Left cardiac atrium (tissue), 4 donors: ENCODE measurements around the gene ELOF1. TPM values are rescaled to one million over a fixed set of nuclear protein-coding genes. Genes with fewer than 3 reads are reported as not detected.
"Not testable (repeated sequence)": the region's sequence is repeated elsewhere in the genome, so short reads cannot be mapped to it uniquely, and the experiment has no call there.

ENCODE experiments used
- ATAC-seq, 2 donors: fragments of 200-7000 bp; cut with Tn5 transposase; one replicate each; pipeline ENCODE4 v1.9.1; 2020; ENCODE audit warnings: mild to moderate bottlenecking in 2 of 2, moderate library complexity in 2 of 2
- DNase-seq: peaks from one replicate; pipeline ENCODE4 v3.0.0-alpha.2; 2020
- intact Hi-C, 2 donors: fragments of 100-400 bp; cut with DNase I; formaldehyde crosslinking; loops; one replicate each; pipeline versions ENCODE4 v1.14.1 to v1.15.1; 2022 to 2023
- long read RNA-seq: library from polyadenylated mRNA; unstranded; transcript quantifications from one replicate; pipeline ENCODE4 v2.0.0, GENCODE V29; 2021
- total RNA-seq, 2 donors: library from RNA; stranded (reverse); fragmentation: NEBNext Ultra II Directional; extraction: Animal tissue kit (Norgen Biotek cat#: 25700); gene quantifications; one replicate each; pipeline ENCODE4 v1.2.1, GENCODE V29; 2021
- donor health status: DM: no; HTN: yes; CAD: no.
- donor health status: DM: no; HTN: yes; CAD: no; lungs with severe emphysema.
- donor health status: DM: yes; HTN: yes; CAD: no.
- donor health status: Dilated cardiomyopathy.

Gene ELOF1
- 10 to 100 TPM; 36.8 to 37.2 TPM for total RNA-seq
- long read RNA-seq, partial matches to known transcripts, result 1 of 6 reads
- long read RNA-seq, other reads (novel, unspliced or antisense), result 1 of 6 reads

GRCh38 chr19:11558881-11559828 is at the start of gene ELOF1:
Gene ELOF1 (minus strand): TSS chr19:11559230. CDS start chr19:11554347, 4,883 bp downstream.
- ATAC-seq, result peak; percentile 99
- intact Hi-C loops, result no loop called here
- DNase-seq, result peak; percentile 98

GRCh38 chr19:11606484-11606883 is 47.5 kb upstream of the ELOF1 start:
- intact Hi-C loops, result no loop called here
- ATAC-seq (no peak), DNase-seq (no peak)

GRCh38 chr19:11599704-11600103 is 40.7 kb upstream of the ELOF1 start:
- intact Hi-C loops, ATAC-seq, DNase-seq: not testable (repeated sequence)

- DNase-seq (no peak), ATAC-seq (no peak)
- intact Hi-C loops, result no loop called here
Observed at GRCh38 chr19:11598746-11599145, 39.7 kb upstream of the ELOF1 start.

- intact Hi-C loops, result no loop called here
- no peak for ATAC-seq
- DNase-seq, result no peak
Observed at GRCh38 chr19:11598103-11598483, 39.1 kb upstream of the ELOF1 start.

GRCh38 chr19:11597202-11598102 is 38.4 kb upstream of the ELOF1 start, which contains the start of gene ZNF627:
Gene ZNF627 (plus strand): TSS chr19:11597483. CDS start chr19:11597628, 145 bp downstream.
- ATAC-seq (peak; percentile 100), DNase-seq (peak; percentile 100)
- intact Hi-C loops, result no loop called here

- DNase-seq (no peak), ATAC-seq (no peak)
- intact Hi-C loops, result no loop called here
Observed at GRCh38 chr19:11596156-11596555, 37.1 kb upstream of the ELOF1 start.

GRCh38 chr19:11594084-11594483 is 35.1 kb upstream of the ELOF1 start:
- DNase-seq (no peak), ATAC-seq (no peak)
- intact Hi-C loops, result no loop called here

GRCh38 chr19:11587975-11588631 is 29.1 kb upstream of the ELOF1 start:
- intact Hi-C loops, result loop anchor here in 1 of 2 donors (1.0 kb wide), 1 partner anchor 92 kb away; no protein-coding TSS in a partner anchor
- DNase-seq, result no peak
- ATAC-seq, result peak; percentile 9 to 23

GRCh38 chr19:11587302-11587974 is 28.4 kb upstream of the ELOF1 start:
- peak; percentile 88 to 89 for ATAC-seq
- peak; percentile 79 for DNase-seq
- intact Hi-C loops, result loop anchor here in 1 of 2 donors (1.0 kb wide), 1 partner anchor 91 kb away; no protein-coding TSS in a partner anchor

GRCh38 chr19:11586331-11586730 is 27.3 kb upstream of the ELOF1 start:
- ATAC-seq (no peak), DNase-seq (no peak)
- intact Hi-C loops, result no loop called here

- ATAC-seq (no peak), DNase-seq (no peak)
- intact Hi-C loops, result no loop called here
Observed at GRCh38 chr19:11581740-11582139, 22.7 kb upstream of the ELOF1 start.

GRCh38 chr19:11580116-11580515 is 21.1 kb upstream of the ELOF1 start:
- no peak for ATAC-seq
- no peak for DNase-seq
- intact Hi-C loops, result no loop called here

GRCh38 chr19:11578258-11579142 is 19.5 kb upstream of the ELOF1 start:
- ATAC-seq (peak; percentile 62 to 66), DNase-seq (peak; percentile 59)
- intact Hi-C loops, result no loop called here

GRCh38 chr19:11577451-11578257 is 18.6 kb upstream of the ELOF1 start, which contains the start of gene ACP5:
Gene ACP5 (minus strand): TSS chr19:11577645. CDS start chr19:11577317, 328 bp downstream.
- ATAC-seq (peak in 1 of 2 donors; percentile 32), DNase-seq (no peak)
- intact Hi-C loops, result no loop called here

GRCh38 chr19:11576227-11576626 is 17.2 kb upstream of the ELOF1 start:
- intact Hi-C loops, result no loop called here
- ATAC-seq, result peak in 1 of 2 donors; percentile 41
- no peak for DNase-seq
